Left lobe of liver (tissue), 2 donors: Measurements from ENCODE around the gene CTAG1B. TPM values are rescaled to one million over a fixed set of nuclear protein-coding genes. Genes with fewer than 3 reads are reported as not detected.
"Not testable (repeated sequence)": the region's sequence is repeated elsewhere in the genome, so short reads cannot be mapped to it uniquely, and the experiment has no call there.

Experiments used
- ATAC-seq: fragments of 200-7000 bp; cut with Tn5 transposase; one replicate; pipeline ENCODE4 v1.9.1; 2020; ENCODE audit warnings: mild to moderate bottlenecking, moderate library complexity
- DNase-seq: peaks from one replicate; pipeline ENCODE4 v3.0.0-alpha.2; 2020; ENCODE audit warnings: low spot score
- total RNA-seq: library from RNA; stranded (reverse); gene quantifications from one replicate; pipeline ENCODE4 v1.2.1, GENCODE V29; 2021
- donor health status: DM: no; HTN: no; CAD: no; lungs with moderate emphysema.
- donor health status: DM: no; HTN: yes; CAD: no.

The CTAG1B gene
- not detected for total RNA-seq

DNA sequence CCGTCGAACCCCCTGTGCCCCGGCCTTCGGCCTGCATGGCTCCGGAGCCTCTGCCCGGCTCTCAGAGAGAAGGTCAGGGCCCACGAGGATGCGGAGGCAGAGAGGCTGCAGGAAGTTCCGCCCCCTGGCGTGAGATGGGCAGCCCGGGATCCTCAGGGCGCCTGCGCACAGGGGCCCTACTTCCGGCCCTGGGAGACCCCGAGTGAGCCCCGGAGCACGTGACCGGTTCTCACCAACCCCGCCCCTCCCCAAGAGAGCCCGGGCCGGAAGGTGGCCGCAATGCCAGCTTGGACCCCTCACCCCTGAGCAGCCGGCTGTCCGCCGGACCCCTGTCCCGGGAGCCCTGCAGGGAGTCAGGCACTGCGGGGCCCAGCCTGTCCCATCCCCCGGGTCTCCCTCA is at the start of gene CTAG1B:
CTAG1B (minus strand) TSS at position 101 of the 400 bp plus-strand sequence; CDS start at position 37, 64 bp downstream.
- ATAC-seq, DNase-seq: not testable (repeated sequence)

DNA sequence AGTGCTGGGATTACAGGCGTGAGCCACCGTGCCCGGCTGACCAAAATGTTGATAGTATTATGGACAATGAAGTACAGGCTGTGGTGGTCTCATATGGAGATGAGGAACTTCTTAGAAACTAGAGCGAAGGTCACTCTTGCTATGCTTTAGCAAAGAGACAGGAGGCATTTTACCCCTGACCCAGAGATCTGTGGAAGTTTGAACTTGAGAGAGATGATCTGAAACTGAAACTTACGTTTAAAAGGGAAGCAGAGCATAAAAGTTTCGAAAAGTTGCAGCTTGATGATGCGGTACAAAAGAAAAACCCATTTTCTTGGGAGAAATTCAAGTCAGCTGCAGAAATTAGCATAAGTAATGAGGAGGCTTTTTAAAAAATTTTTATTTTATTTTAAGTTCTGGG is 42.8 kb upstream of the CTAG1B start:
- no peak for DNase-seq
- no peak for ATAC-seq

DNA sequence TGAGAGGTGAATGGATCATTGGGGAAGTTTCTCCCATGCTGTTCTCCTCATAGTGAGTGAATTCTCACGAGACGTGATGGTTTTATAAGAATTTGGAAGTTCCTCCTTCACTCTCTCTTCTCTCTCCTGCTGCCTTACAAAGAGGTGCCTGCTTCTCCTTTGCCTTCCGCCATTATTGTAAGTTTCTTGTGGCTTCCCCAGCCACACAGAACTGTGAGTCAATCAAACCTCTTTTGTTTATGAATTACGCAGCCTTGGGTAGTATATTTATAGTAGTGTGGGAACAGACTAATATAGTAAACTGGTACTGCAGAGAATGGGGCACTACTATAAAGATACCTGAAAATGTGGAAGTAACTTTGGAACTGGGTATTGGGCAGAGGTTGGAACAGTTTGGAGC is 42.1 kb upstream of the CTAG1B start:
- ATAC-seq (no peak), DNase-seq (no peak)

DNA sequence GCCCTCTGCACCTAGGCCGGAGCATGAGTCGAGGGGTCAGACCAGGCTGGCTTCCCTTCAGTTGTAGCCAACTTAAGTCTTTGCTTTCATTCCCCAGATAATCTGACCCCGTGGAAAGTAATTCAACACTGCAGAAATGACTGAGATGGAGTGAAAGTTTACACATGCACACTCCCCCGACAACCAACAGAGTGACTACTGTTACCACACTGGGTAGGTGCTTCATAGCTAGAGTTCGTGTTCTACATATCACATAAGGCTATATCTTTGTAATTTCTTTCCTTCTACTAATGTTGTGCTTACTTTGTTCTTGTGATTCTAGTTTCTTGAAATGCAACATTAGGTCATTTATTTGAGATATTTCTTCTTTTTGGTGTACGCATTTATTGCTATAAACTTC is 41.5 kb upstream of the CTAG1B start:
- DNase-seq (no peak), ATAC-seq (no peak)

DNA sequence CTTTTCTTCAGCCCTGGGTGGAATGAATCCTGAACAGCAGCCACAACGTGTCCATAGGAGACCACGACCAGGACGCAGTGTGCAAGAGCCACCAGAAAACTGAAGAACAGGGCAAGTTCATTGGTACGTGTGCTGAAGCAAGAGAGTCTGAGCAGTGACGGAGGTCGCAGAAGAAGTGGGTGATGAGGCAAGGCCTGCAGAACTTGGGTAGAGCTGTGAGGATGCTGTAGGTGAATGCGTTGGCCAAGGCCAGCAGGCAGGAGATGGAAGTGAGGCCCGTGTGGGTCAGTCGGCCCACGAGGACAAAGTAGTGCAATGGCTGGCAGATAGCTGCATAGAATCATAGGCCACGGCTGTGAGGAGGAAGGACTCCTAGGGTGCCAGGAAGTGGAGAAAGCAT is 39.9 kb upstream of the CTAG1B start:
- DNase-seq (no peak), ATAC-seq (no peak)

DNA sequence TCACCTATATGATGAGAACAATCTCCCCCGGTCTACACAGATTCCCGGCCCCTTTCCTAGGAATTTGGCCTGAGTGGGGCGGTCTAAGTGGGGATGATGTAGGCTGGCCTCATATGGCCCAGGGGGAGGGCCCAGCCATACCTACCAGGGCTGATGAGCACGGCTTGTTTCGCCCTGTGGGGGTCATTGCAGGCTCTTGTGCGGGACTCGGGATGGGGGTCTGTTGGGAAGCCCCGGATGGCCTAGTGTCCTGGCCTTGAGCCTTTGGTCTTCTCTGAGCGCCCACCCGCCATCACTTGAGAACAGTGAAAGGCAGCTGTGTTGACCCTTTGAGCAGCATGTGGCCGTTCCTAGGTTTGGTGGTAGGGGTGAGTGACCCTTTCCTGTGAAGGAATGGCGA is 39.1 kb upstream of the CTAG1B start:
- no peak for ATAC-seq
- no peak for DNase-seq

DNA sequence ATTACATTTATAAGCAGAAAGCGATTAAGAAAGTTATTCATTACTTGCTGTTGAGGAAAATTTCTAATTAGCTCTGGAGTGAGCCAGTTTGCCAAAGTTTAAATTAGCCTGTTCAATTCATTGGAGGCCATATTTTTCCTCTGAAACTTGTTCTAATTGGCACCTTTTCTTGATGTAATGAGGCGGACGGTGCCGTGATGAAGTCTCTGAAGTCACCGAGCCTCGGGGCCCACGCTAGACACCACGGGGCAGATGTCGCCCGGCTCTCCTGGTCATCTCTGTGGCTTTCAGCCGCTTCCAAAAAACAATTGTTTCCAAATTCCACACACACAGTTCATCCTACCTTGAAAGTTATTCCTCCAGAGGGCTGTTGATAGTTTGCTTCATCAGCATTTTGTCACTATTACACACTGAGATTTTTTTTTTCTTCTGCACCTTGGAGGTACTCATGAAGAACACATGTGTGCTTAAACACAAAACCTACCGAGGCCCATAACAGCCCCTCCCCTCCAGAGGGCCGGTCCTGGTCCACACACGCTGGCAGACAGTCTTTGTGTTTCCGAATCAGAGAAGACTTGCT is 38.2 kb upstream of the CTAG1B start:
- ATAC-seq (no peak), DNase-seq (no peak)

DNA sequence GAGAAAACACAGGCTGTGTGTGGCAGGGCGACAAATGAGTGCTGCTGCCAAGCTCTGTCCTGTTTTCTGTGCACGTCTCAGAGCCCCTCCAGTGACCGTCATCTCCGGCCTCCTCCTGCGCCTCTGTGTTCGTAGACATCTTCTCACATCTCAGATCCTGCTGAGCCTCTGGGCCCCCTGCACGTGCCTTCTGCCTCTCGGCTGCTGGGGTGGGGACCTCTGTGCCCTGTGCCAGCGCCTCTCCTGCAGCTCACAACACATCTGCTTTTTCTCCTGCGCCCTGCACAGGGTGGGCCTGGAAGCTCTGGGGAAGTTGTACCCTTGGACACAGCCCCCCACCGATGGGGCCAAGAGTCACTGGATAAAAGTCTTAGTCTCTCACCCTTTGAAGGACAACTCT is 36.7 kb upstream of the CTAG1B start:
- DNase-seq (no peak), ATAC-seq (no peak)

DNA sequence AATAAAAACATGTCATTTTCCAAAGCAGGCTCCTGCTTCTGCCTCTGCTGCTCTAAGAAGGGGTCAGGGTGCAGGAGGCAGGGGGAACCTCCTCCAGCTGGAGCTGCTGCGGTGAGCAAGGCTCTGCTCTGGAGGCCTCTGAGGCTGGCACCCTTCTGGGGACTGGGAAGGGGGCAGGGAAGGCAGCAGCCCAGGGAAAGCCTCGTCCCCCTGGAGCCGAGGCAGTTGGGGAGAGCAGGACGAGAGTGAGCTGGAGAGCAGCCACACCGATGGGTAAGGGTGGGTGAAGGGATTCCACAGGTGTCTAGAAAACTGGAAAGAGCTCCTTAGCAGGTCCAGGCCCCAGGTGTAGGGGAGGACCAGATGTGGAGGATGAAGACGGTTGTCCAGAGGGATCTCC is 36.3 kb upstream of the CTAG1B start:
- ATAC-seq = no peak
- DNase-seq = no peak

DNA sequence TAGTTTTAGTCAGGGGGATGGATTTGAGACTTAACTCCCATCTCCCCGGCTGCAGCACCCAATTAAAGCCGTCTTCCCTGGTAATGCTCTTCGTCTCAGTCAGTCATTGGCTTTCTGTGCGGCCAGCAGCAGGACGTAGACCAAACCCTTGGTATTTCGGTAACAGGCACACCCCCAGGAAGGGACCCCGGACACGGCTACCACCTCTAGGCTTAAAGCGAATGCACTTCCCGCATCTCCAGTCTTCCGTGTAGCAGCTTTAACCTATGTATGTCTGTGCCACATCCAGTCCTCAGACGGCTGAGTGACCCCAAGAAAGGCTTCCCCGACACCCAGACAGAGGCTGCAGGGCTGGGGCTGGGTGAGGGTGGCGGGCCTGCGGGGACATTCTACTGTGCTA is 35.8 kb upstream of the CTAG1B start:
- DNase-seq (no peak), ATAC-seq (no peak)

DNA sequence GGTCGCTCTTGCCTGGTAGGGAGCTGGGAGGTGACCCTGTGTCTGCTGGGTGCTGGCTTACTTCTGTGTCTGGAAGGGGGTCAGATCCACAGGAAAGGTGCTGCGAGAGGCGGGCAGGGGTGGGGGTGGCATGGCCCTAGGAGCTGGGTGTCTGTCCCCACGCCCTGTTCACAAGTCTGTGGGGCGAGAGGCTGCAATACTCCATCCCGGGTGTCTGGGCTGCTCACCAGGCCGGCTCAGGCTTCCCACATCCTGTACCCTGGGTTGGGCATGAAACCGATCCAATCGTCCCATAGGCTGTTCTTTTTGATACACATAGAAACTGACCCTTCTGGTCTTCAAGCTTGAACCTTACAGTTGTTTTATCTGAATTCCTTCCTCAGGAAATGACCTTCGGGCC is 35.3 kb upstream of the CTAG1B start:
- DNase-seq = no peak

DNA sequence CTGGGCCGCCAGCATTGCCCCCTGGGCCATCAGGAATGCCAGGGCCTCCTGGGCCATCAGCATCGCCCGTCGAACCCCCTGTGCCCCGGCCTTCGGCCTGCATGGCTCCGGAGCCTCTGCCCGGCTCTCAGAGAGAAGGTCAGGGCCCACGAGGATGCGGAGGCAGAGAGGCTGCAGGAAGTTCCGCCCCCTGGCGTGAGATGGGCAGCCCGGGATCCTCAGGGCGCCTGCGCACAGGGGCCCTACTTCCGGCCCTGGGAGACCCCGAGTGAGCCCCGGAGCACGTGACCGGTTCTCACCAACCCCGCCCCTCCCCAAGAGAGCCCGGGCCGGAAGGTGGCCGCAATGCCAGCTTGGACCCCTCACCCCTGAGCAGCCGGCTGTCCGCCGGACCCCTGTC is 34.3 kb upstream of the CTAG1B start, which contains the start of gene CTAG2:
CTAG2 (minus strand) TSS at position 167 of the 400 bp plus-strand sequence; CDS start at position 103, 64 bp downstream.
- DNase-seq, ATAC-seq: not testable (repeated sequence)

More for the DNA sequence above, 35.3 kb upstream of the CTAG1B start:
- ATAC-seq = no peak

DNA sequence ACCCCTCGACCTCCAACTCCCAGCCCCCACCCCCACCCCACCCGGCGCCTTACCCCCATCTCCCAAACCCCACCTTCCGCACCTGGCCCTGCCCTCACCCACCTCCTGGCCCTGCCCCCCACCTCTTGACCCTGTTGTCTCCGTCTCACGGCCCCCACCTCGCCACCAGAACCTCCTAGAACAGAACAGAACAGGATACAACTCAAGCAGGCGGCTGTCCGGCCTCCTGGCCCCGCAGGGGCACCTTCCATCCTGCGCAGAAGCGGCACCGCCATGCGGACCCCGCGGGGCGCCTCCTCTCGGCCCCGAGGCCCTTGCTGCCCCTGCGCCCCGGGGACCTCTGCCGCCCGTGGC is 33.9 kb upstream of the CTAG1B start:
- no peak for ATAC-seq
- no peak for DNase-seq

DNA sequence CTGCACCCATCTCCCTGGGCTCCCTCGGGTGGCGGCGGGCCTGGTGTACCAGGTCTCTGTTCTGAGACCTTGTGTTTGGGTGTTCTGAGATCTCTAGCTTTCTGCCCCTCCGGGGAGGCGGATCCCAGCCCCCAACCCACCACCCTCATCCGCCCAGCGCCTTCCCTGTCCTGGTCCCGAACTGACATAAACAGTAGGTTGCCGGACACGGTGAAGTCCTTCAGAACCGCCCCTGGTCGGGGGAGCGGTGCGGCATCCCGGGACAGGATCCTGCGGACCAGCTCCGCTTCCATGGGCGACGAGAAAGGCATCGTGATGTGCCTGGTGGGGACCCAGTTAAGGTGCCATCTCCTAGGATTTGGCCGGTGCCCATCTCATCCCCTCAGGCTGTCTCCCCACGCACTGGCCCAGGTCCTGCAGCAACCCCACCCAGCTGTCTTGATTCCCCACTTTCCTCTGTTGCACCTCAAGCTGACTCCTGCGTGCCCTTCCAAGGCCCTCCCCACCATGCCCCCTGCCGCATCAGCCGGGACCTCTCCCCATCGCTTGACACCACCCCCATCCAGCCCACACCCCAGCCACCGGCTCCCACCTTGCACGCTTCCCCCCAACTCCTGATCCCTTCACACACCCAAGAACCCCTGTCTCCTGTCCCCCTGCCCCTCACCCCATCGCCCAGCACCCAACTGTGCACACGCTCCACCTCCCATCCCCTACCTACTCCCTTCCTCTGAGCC is 33.4 kb upstream of the CTAG1B start:
- no peak for ATAC-seq
- no peak for DNase-seq

DNA sequence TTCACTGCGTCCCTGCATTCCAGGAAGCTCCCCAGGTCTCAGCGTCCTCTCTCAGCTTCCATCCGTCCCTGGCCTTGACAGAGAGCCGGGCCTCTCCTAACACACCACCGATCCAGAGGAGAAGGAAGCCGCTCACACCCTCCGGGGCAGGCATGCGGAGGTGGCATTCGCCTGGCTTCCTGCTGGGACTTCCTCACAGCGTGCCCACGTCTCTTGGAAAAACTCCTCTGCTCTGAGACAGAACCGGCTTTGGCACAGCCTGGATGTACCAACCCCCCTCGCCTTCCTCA is 31.1 kb upstream of the CTAG1B start:
- DNase-seq (no peak), ATAC-seq (no peak)

DNA sequence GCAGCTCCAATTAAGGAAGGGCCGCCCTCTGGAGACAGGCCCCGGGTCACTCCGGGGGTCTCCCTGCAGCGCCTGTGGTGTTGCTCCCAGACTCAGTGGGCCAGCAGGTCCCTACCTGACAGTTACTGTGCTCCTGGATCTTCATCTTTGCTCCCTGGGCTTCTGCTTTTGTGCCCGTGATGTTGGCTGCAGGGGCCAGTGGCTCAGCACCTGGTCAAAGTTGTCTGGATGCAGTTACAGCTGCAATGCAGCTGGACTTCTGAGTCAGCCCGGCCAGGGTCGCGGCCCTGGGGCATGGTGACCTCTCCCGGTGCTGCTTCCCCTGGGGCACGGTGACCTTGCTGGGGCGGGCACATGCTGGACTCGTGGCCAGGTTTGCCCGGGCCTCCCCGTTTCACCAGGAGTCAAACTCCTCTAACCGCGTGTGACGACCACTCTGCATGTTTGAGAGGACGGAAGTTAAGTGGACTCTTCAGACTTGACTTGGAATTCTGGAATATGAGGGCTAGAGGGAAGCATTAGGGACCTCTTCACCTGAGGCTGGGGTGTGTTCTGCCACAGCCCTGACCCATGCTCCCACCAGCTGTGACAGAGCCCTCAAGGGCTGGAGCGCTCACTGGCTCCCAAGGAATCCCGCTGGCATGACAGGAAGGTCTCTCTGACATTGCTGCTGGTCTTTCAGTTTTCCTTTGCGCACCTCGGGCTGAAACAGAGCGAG is 30.6 kb upstream of the CTAG1B start:
- no peak for ATAC-seq
- no peak for DNase-seq

DNA sequence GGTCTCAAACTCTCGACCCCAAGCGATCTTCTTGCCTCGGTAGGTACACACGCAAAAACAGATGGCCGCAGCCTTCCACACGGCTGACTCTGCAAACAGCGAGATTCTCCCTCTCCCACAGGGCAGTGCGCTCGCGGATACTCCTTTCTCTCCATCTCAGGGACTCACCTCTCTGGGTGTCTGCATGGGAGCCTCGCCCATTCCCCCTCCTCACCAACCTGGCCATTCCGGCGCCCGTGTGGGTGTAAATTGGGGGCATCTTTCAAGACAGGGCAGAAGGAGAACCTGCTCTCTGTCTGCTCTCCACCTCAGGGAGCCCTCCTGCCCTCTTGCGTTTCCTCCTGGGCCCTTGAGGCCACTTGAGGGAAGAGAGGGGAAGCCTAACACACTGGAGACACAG is 29.8 kb upstream of the CTAG1B start:
- ATAC-seq = no peak
- DNase-seq = no peak

DNA sequence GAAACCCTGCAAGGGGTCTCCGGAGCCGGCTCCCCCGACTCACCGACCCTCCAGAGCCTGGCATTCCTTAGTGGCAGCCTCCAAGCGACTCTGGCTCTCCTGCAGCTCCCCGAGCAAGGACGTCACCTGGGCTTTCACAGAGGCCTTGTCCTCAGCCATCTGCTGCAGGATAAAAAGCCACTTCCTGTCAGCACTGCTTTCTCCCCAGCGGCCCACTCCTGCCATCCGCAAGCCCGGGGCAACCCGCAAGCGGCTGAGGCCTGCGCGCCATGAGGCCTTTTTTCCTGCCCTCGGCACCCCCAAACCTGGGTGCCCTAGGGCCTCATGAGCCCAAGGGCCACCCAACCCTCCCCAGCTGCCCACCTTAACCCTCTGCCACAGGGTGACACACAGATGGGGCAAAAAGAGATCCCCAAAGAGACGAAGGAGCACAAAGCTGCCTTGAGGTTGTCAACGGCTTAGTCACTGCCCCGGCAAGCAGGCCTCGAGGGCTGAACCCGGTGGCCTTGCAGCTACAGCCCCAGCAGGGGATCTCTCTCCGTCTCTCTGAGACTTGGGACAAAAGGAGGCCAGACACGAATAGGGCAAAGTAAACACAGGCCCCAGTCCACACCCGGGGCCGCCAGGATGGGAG is 26.8 kb upstream of the CTAG1B start:
- not testable (repeated sequence) for ATAC-seq, DNase-seq

DNA sequence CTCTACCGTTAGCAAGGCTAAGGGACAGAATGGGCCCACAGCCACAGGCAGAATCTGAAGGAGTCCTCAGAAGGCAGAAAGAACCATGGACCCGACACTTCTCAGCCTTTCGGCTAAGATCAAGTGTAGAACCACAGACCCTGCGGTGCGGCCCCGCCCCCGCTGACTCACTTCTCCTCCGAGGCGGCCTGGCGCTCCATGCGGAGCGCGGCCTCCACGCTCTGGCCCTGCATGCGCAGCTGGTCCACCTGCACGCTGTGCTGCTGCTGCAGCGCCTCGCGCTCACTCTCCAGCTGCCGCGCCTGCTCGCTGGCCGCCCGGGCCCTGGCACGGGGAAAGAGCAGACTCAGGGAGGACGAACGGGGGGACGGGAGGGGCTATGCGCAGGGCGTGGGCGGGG is 24.6 kb upstream of the CTAG1B start:
- ATAC-seq, DNase-seq: not testable (repeated sequence)

DNA sequence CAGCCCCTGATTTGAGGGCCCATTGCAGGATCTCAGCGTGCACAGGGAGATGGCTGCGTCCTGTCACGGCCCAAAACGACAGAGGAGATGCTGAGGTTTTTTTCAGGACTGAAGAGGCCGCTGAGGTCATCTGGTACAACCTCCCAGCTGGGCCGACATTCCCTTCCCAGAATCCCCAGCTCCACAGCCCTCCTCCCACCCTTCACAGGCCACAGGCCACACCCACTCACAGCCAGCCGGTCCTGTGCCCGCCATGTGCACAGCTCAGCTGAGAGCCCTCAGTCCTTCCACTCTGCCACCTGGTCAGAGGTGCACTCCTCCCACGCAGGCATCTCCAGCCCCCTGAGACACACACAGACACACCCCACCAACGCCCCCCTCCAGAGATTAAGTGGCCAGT is 22.7 kb upstream of the CTAG1B start:
- not testable (repeated sequence) for ATAC-seq, DNase-seq

DNA sequence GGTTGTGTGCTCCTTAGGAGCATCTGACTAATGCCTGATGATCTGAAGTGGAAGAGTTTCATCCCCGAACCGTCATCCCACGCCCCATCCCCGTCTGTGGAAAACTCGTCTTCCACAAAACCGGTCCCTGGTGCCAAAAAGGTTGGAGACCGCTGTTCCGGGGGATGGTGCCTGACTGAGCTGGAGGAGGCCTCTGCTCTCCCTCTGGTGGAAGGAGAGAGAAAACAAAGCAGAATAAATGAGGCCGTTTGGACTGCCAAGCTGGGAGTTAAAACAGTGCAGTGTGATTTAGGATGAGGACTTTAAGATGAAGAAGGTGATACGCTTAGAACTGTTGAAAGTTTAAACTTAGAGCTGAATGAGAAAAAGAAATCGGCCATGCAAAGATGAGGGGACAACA is 14.6 kb upstream of the CTAG1B start:
- ATAC-seq = not testable (repeated sequence)

DNA sequence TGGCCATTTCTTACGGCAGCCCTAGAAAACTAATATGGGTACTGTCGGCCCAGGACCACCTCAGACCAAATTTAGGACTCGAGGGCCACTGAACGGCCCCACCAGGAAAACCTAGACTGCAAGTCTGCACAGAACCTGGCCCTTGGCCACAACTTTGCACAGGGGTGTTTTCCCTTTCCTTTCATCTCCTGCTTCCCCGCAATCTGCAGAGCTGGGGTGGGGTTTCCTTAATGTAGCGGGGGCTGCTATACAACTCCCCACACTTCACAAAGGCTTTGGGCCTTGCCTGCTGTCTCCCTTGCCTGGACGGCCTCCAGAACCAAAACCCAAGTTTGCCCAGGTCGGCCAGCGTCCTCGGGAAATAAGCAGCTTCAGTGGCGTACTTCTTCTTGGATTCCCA is 11.9 kb upstream of the CTAG1B start:
- not testable (repeated sequence) for ATAC-seq, DNase-seq

More for the DNA sequence above, 14.6 kb upstream of the CTAG1B start:
- not testable (repeated sequence) for DNase-seq
